Stimulated activated naive CD4-positive, alpha-beta T cell (primary cell): ENCODE measurements around the gene EZR.

Experiments used
- DNase-seq, 6 experiments: peaks; one replicate each; lab custom pipeline; 2025; lab: John Stamatoyannopoulos, UW

EZR gene

DNA sequence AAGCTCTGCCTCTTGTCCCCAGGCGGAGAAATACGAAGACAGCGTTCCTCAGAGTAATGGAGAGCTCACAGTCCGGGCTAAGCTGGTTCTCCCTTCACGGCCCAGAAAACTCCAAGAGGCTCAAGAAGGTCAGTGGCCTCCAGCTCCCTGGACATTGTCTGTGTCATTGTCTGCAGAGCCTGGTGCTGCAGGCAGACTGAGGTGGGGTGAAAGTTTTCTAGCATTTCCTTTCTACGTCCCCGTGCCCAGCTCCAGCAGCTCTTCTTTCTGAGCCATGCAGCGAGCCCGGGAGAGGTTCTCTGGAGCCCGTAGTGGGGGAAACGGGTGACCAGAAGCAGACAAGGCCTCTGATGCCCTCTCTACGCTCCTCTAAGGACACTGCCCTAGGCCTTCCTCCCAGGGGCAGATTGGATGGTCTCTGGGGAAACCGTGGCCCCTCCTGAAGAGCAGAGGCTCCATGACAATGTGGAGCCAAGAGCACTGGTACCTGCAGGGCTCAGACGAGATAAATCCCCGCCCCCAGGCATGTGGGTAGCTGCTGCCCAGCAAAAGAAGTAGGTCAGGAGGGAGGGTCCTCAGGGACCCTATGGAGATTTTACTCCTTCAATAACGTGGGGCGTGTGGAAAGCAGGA lies 58.4 kb downstream of the EZR start:
- DNase-seq = no peak

DNA sequence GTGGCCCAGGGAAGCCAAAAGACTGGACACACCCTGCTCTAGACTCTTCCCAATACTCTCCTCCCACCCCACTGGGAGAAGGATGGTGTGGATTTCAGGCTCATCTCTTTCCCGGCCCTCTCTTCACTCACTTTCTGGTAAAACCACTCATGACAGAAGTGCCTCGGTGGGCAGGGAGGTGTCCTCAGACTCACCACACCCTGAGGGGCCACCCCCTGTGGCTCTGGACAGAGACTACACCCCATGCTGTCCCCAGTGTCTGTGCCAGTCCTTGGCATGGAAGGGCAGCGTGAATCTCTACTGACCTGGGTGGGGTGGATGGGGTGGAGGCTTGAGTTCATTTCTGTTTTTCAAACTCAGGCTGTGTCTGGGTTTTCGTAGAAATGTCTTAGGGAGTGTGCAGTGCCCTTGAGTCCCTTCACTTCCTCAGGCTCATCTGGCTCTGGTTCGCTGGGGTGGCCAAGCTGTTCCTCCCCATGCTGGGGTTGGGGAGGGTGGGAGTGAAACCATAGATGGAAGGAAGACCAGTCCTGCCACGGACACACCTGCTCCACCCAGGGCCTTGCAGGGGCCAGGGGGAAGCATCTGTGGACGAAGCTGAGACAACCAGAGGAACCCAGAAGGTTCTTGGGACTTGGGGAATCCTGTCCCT lies 59.1 kb downstream of the EZR start:
- no peak for DNase-seq

DNA sequence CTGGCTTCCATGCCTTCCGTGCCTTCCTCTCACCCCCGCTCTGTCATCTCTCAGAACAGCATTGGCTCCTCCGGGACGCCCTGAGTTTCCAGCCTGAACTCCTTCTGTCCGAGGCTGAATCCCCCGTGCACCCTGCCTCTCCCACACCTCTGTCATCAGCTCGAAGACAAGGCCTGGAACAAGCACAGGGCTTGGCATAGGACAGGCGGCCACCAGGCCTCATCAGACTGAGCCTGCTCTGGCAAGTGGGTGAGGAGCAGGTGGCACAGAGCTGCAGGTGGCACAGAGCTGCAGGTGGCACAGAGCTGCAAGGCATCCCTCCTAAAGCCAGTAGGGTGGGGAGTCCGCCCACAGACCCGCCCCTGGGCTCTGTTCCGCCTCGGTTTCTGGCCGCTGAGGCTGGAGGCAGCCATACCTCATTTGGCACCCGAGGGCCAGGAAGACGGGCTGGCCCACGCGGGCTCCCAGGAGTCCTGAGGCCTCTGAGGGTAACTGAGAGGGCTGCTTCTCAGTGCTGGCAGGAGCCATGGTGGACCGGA lies 60.2 kb downstream of the EZR start:
- DNase-seq = no peak

DNA sequence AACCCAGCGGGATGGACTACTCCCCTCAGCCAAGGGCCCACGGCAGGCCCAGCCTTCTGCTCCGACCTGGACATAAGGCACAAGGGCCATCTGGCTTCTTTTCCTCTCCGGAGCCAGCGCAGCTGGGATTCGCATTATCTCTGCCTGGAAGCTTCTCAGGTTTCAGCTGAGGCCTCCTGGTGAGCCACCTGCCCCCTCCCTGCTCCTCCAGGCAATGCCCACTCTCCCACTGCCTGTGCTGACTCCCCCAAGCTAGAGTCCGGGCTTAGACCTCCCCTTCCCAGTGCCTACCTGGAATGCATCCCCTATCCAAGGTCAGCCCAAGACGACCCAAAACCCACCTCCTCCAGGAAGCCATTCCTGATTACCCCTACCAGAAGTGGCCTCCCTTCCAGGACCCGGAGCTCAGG lies 60.7 kb downstream of the EZR start:
- DNase-seq = no peak

DNA sequence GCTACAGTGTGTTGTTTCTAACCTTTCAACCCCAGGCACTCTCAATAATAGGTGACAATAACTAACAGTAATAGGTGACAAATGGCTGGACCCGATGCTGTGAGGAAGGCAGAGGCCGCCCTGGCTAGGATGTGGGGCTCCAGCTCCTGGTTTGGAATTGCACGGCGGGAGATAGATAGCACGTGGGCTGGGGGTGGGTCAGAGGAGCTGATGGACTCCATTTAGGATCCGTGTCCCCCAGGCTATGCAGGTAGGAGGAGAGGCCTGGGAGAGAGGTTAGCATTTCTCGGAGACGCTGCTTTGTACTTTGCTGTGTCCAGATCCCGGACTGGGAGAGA lies 61.4 kb downstream of the EZR start:
- DNase-seq = peak in 2 of 6 experiments; percentile 19 to 23

DNA sequence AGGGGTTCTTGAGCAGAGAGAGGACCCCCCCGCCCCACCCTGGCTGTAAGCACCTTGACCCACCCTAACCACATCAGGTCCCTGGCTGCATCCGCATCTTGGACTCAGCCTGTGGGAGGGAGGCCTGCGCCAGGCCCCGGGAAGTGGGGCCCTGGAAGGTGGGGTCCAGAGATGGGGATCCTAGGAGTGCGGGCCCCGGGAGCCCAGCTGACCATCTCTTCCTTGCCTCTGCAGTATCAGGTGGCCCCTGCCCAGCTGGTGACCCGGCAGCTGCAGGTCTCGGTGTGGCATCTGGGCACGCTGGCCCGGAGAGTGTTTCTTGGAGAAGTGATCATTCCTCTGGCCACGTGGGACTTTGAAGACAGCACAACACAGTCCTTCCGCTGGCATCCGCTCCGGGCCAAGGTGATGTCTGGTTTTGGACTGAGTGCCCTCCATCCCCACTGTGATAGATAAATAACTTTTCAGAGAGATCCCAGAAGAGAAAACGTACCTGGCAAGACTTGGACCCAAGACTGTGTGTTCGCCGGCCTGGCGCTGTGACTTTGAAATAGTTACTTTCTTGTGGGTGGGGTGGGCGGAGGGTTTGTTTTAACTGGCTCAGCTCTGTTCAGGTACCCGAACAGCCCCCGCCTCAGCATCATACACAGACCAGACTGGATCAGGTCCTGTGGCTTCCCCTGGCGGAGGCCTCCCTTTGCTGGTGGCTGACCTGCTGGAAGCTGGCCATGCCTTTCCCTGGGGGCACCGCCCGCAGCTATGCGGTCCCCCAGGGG lies 62.0 kb downstream of the EZR start:
- no peak for DNase-seq

DNA sequence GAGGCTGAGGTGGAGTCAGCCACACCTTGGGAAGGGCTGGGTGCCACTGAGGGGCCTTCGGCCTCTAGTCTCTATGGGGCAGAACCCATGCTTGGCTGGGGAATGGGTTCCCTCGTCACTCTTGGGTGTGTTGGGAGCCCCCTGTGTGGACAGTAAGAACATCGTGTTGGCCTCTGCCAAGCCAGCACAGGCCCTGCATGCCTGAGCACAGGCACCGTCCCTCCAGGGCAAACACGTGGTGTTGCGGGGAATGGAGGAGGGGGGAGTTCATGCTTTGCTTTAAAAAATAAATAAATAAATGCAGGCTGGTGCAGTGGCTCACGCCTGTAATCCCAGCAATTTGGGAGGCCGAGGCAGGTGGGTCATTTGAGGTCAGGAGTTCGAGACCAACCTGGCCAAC lies 63.0 kb downstream of the EZR start:
- no peak for DNase-seq

DNA sequence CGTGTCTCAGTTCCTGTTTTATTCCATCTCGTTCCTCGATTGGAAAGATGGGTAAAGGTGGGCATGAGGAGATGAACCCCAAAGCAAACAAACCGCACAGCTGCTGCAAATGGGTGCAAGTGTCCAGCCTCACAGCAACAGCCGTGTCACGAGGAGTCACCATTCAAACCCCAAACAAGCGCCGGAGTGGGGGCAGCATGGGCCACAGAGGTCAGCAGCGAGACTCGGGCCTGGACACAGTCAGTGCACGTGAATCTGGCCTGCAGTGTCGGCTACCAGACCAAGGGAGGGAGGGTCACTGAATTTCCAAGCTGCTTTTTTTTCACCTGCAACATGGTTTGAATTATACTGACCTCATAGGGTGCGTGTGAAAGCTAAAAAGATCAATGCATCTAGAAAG lies 63.5 kb downstream of the EZR start:
- no peak for DNase-seq

DNA sequence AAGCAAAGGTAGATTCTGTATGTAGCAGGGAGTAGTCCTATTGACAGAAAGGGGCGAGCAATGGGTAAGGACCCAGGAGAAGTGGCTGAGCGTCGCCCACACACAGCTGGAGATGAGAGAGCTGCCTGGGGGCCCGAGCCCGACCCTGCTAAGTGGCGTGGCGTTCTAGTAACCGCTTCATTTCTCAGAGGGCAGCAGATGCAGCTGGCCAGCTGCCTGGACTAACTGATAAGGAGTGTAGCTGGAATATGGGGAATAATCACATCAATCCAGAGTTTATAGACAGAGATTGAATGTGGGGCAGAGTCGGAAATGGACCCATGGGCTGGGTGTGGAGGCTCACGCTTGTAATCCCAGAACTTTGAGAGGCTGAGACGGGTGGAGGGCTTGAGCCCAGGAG lies 64.4 kb downstream of the EZR start:
- DNase-seq = no peak

DNA sequence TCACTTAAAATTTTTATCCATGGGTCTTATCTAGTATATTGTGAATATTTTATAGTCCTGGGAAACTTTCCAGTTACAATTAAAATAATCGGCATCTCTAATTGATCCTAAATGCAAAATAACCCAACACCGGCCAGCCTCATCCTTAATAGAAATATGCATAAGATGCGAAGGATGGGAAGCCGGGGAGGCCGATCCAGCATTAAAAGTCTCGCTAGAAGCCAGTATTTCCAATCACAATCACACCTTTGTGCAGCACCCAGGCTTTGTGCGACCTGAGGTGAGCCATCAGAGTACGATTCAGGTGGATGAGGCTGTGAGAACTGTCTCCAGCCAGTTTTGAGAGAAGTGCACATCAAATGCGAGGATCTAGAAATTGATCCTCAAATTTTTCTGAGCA lies 65.4 kb downstream of the EZR start:
- no peak for DNase-seq

DNA sequence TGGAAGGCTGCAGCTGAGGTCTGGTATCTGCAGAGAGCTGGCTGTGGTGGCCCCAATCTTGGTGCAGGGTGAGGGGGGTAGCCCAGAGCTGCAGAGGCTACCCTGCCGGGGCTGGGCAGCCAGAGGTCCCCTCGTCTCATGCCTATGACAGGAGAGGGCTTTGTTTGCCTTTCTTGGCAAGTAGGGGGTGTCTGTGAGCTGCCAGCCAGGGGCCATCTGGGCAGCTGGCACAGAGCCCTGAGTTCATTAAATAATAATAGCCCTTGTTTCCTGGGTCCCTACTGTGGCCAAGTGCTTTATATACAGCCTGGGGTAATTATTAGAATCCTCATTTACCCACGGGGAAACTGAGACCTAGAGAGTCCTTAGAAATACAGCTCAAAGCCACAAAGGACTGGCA lies 66.6 kb downstream of the EZR start:
- DNase-seq = no peak

DNA sequence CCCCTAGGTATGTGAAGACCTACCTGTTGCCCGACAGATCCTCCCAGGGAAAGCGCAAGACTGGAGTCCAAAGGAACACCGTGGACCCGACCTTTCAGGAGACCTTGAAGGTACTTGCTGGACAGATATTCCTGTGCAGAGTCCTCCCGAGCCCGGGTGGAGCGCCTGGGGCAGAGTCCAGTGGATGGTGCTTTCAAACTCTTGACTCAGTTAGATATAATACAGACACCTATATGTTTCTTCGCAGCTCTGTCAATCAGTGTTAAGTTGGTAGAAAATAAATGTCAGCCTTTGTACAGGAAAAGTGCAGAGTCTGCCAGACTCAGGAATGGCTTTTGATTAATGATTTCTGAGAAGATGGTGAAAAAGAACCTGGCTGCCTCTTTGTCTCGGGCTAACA lies 67.2 kb downstream of the EZR start:
- DNase-seq = no peak

DNA sequence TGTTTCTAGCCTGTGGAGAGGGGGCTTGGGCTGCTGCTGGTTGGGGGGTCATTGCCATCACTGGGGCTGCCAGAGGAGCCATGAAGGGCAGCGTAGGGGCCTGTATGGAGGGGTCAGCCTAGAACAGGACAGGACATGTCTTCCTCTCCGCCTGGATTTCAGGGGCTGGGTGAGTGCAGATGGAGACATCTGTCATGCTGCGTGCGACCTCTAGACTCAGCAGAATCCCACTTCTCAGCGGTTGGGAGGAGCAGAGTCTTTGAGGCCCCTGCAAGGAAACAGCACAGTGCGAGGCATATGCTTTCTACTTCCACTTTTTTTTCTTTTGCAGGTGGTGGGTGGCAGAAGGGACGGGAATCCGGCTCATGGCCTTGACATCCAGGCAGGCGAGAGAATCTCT lies 67.9 kb downstream of the EZR start:
- DNase-seq = no peak

DNA sequence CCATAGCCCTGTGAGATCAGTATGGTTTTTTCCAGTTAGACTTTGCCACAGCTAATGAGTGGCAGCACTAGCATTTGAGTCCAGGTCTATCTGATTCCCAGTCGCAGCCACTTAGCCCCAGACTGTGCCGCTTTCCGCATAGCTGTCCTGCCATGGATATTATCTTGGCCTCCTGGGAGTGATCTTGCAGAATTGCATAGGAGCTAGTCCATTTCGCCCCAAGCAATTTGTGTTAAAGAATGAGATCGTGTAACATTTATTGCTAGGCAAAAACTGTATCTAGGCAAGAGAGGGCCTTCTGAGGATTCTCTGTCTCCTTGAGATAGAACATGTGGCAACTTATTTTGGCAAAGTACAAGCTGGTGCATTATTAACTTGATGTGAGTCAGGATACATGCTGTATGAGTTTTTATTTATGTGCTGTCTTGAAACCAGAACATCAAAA lies 74.2 kb downstream of the EZR start:
- no peak for DNase-seq

DNA sequence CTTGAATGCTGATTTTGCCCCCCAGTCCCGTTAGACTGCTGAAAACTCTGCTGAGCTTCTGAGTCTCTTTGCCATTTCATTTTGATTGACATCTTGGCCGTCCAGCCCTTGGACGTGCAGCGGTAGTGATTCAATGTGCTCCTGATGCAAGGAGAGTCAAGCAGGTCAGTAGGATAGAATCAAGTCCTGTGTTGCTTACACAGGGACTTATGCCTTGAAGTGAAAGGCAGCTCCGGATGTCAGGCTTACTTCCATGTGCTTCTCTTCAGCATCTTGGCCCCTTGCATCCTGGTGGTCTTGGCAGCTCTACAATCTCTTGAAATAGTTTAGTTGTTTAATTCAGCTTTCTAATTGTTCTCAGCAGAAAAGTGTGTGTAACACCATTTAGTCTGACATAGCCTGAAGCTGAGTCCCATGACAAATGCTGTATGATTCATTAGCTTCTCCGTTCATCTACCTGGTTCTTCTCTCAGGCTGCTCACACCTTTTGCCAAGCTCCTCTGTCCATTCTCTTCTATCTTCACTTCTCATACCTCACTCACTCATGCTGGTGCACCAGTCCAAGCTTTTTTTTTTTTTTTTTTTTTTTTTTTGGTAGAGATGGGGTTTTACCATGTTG lies 76.0 kb downstream of the EZR start:
- DNase-seq = peak in 1 of 6 experiments; percentile 29

DNA sequence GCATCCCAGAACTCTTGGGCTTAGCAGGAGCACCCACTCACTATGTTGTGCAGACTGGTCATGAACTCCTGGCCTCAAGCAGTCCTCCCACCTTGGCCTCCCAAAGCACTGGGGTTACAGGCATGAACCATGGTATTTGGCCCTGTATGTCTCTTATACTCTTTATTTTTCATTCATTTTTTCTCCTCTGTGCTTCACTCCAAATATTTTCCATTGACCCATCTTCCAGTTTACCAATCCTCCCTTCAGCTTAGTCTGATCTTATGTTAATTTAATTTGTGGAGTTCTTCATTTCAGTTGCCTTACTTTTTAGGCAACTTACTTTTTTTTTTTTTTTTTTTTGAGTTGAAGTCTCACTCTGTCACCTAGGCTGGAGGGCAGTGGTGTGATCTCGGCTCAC lies 79.5 kb downstream of the EZR start:
- no peak for DNase-seq

DNA sequence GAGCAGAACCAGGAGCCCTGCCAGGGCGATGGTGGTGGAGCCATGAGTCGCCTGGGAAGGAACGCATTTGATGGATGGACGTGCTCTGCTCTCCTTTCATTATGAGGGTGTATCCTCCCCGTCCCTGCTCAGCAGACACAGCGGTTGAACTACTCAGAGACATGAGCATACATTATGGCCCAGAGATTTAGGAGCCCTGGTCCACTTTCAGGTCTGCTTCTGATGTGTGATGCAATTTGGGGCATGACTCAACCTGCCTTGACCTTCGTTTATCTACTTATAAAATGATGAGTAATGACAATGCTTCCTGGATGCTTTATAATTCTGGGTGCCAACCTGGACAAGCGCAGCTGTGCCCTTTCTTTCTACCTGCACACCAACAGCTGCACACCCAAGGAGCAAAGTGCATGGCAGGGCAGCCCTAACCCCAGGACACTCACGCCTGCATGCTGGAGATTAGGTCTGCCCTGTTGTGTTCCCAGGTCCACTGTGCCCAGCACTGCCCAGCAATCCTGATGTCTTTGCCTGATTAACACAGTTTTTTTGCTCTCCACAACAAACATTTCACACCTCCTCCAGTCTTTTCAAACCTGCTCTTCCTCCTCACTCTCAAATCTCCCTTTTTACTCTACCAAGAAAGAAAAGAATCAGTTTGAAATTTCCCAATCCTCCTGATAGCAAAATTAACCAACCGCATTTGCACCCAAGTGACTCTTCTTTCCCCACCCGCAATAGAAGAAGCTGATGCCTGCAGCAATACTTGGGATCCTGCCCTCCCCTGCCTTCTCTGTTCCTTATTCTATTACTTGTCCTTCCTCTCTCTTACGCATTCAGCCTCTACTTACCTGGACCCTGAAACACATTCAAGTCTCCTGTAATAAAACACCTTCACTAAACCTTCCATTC lies 81.2 kb downstream of the EZR start:
- DNase-seq = no peak

DNA sequence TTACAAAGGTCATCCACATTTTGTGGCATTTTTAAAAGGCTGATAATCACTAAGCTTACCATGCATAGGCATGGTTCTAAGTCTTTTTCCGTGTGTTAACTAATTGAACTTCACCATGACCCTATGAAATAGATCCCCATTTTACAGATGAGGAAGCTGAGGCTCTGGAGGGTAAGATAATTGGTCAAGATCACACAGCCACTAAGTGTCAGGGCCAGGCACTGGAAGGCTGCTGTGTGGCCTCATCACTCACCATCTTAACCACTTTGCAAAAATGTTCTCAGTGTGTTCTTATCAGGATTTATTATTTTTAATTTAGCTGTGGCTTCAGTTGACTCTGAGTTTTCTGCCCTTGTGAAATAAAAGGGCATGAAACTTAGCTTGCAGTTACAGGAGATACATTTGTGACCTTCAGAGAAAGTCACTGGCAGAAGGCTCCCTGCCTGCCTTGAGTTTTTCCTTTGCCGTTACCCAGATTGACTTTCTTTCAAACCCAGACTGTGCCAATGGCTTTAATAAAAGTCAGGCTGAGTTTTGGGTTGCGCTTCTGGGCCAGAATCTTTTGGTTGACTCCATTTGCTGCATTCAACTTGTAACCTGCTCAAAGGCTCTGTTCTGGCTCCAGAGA lies 82.0 kb downstream of the EZR start:
- no peak for DNase-seq

DNA sequence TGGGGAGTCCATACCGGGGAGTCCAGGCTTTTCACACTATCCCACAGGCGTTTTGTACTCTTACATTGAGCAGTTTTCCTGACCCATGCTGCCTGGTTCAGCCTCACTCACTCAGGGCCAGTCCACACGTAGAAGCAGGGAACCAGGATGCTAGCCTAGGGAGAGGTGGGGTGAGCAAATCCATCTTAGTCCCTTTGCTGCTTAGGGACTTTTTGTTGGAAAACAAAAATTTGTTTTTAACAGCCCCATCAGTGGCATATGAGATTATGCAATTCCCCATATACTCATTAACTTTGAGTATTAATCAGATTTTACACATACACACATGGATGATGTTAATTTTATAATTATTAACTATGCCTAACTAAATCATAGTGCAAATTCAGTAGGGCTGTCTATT lies 84.2 kb downstream of the EZR start:
- no peak for DNase-seq

DNA sequence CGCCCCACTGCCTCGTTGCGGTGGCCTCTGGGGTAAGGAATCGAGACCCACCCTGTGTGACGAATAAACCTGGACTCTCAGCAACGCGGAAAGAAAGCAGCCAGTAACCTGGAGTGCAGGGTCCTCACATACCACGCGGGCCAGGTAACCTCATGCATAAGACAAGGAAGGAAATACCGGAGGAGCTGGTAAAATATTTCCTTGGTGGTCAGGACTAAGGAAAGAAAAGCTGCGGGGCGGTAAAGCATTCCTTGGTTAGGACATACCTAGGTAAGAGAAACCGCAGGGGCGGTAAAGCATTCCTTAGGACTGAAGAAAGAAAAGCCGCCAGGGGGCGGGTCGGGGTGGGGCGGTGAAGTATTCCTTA lies 88.6 kb downstream of the EZR start:
- no peak for DNase-seq

DNA sequence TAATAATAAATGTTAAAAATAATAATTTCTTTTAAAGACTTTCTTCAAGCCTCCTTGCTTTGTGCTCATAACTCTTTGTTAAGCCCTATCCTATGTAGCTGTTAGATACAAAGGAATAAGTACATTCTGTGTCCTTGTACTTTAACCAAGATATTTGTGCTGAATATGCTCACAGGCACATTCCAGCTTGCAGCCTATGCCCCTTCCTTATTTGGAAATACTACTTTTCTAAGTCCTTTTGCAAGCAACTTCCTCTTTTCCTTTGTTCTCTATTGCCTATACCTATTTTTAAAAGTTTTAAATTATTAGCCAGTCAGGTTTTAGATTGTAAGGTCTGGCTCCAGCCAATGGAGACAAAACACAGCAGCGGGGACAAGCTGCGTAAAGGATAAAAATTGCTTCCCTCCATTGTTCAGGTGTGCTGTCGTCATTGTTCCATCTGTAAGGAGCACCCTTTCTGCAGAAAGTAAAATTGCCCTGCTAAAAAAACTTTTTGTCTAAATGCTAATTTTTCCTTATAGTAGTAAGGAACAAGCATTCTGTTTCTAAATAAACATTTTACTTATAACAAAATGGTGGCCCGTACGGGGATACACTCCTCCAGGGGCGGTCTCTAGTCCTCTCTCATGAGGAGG lies 89.1 kb downstream of the EZR start:
- no peak for DNase-seq
